Activated CD4-positive, alpha-beta T cell treated with anti-CD3 and anti-CD28 coated beads, Interleukin-2, amount 50 U/mL, for 16 hours (primary cell): ENCODE results near the gene PTPRZ1.

Source experiments
- DNase-seq: peaks from one replicate; pipeline ENCODE4 v3.0.0-alpha.2; 2020

PTPRZ1 gene

GRCh38 chr7:121960678-121961077 lies 87.7 kb downstream of the PTPRZ1 start:
- DNase-seq = no peak

- DNase-seq = no peak
These were observed 88.3 kb downstream of the PTPRZ1 start for GRCh38 chr7:121961089-121961867.

- no peak for DNase-seq
These were observed 93.4 kb downstream of the PTPRZ1 start for GRCh38 chr7:121966276-121966934.

- DNase-seq = no peak
These were observed 94.0 kb downstream of the PTPRZ1 start for GRCh38 chr7:121966935-121967332.

- DNase-seq = no peak
These were observed 112.6 kb downstream of the PTPRZ1 start for GRCh38 chr7:121985476-121986030.

- DNase-seq = no peak
These were observed 119.1 kb downstream of the PTPRZ1 start for GRCh38 chr7:121992068-121992467.

GRCh38 chr7:121994625-121995410 lies 121.9 kb downstream of the PTPRZ1 start:
- DNase-seq = peak; percentile 56

- DNase-seq = no peak
These were observed 133.7 kb downstream of the PTPRZ1 start for GRCh38 chr7:122006687-122007086.

- DNase-seq = no peak
These were observed 137.2 kb downstream of the PTPRZ1 start for GRCh38 chr7:122010116-122010515.

- peak; percentile 61 for DNase-seq
These were observed 140.1 kb downstream of the PTPRZ1 start for GRCh38 chr7:122013065-122013464.

- no peak for DNase-seq
These were observed 140.7 kb downstream of the PTPRZ1 start for GRCh38 chr7:122013630-122014029.

- DNase-seq = no peak
These were observed 141.7 kb downstream of the PTPRZ1 start for GRCh38 chr7:122014697-122015096.

- peak; percentile 5 for DNase-seq
These were observed 145.1 kb downstream of the PTPRZ1 start for GRCh38 chr7:122018032-122018431.

- DNase-seq = no peak
These were observed 154.1 kb downstream of the PTPRZ1 start for GRCh38 chr7:122027058-122027457.

GRCh38 chr7:122033641-122034040 lies 160.7 kb downstream of the PTPRZ1 start:
- DNase-seq = no peak

GRCh38 chr7:122035876-122036275 lies 162.9 kb downstream of the PTPRZ1 start:
- no peak for DNase-seq

GRCh38 chr7:122038134-122038533 lies 165.2 kb downstream of the PTPRZ1 start:
- no peak for DNase-seq

- no peak for DNase-seq
These were observed 165.9 kb downstream of the PTPRZ1 start for GRCh38 chr7:122038904-122039303.

GRCh38 chr7:122040147-122040546 lies 167.2 kb downstream of the PTPRZ1 start:
- no peak for DNase-seq

- no peak for DNase-seq
These were observed 173.4 kb downstream of the PTPRZ1 start for GRCh38 chr7:122046402-122046801.

GRCh38 chr7:122054393-122054792 lies 181.4 kb downstream of the PTPRZ1 start:
- DNase-seq = no peak

GRCh38 chr7:122055073-122055472 lies 182.1 kb downstream of the PTPRZ1 start:
- no peak for DNase-seq

- no peak for DNase-seq
These were observed 184.0 kb downstream of the PTPRZ1 start for GRCh38 chr7:122056977-122057376.
